ENCODE results near the gene OR51B6. TPM values are rescaled to one million over a fixed set of nuclear protein-coding genes. Genes with fewer than 3 reads are reported as not detected.
"Not testable (repeated sequence)": the region's sequence is repeated elsewhere in the genome, so short reads cannot be mapped to it uniquely, and the experiment has no call there.

The OR51B6 gene
- total and polyA plus RNA-seq, 4 experiments from 2014 or later = not detected

DNA sequence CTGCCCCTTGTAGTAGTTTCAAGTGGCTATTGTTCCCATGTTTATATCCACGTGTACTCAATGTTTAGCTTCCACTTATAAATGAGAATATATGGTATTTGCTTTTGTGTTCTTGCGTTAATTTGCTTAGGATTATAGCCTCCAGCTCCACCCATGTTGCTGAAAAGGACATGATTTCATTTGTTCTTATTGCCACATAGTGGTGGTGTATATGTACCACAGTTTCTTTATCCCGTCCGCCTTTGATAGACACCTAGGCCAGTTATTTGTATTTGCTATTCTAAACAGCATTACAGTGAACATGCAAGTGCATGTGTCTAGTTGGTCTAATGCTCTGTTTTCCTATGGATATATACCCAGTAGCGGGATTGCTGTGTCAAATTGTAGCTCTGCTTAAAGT lies 34.0 kb upstream of the OR51B6 start:
- Histone ChIP-seq H3K9me3 (ENCODE audit: control insufficient read depth in 1 of 2, low read length in 2 of 2) (no peaks in the 10 kb centered on the region), H3K36me3 (ENCODE audit: insufficient read depth, low read length) (no peaks in the 10 kb centered on the region), H3K27me3 (ENCODE audit: insufficient read depth, low read length) (no peaks in the 10 kb centered on the region), H3K27ac (ENCODE audit: low read depth, low read length) (no peak overlapping the region), H3K4me1 (ENCODE audit: insufficient read depth, low read length) (no peaks in the 10 kb centered on the region), H3K4me3 (ENCODE audit: low read length in 2 of 2) (no peak overlapping the region)
- DNase-seq = no peak
- no peak overlapping the region for H3K27ac Mint-ChIP-seq
- H3K36me3 Mint-ChIP-seq = no peaks in the 10 kb centered on the region
- H3K4me1 Mint-ChIP-seq = no peaks in the 10 kb centered on the region
- intact Hi-C loops (cut with micrococcal nuclease) = no loop called here
- H3K9me3 Mint-ChIP-seq = peaks cover 0 to 2% (median 0%) of the 10 kb centered on the region in 8 donors
- no peak overlapping the region for H3K4me3 Mint-ChIP-seq
- ChIA-PET POLR2A (ENCODE audit: partially characterized antibody) (no interaction called here), CTCF (ENCODE audit: partially characterized antibody) (no interaction called here)
- peaks cover 0 to 2% of the 10 kb centered on the region in 2 donors for H3K27me3 Mint-ChIP-seq

- no peak within 1 kb of the TSS for H3K27ac Mint-ChIP-seq
- Histone ChIP-seq H3K4me1 (ENCODE audit: insufficient read depth, low read length) (no peaks in the 10 kb centered on the region), H3K36me3 (ENCODE audit: insufficient read depth, low read length) (no peaks in the 10 kb centered on the region), H3K9me3 (ENCODE audit: control insufficient read depth in 1 of 2, low read length in 2 of 2) (no peaks in the 10 kb centered on the region), H3K4me3 (ENCODE audit: low read length in 2 of 2) (no peak within 1 kb of the TSS), H3K27me3 (ENCODE audit: insufficient read depth, low read length) (no peaks in the 10 kb centered on the region), H3K27ac (ENCODE audit: low read depth, low read length) (no peak within 1 kb of the TSS)
- ChIA-PET POLR2A (ENCODE audit: partially characterized antibody) (no interaction called here), CTCF (ENCODE audit: partially characterized antibody) (no interaction called here)
- intact Hi-C loops (cut with micrococcal nuclease) = no loop called here
- no peaks in the 10 kb centered on the region for H3K36me3 Mint-ChIP-seq
- no peaks in the 10 kb centered on the region for H3K4me1 Mint-ChIP-seq
- no peak within 1 kb of the TSS for H3K4me3 Mint-ChIP-seq
- no peaks in the 10 kb centered on the region for H3K9me3 Mint-ChIP-seq
- DNase-seq = no peak
- no peaks in the 10 kb centered on the region for H3K27me3 Mint-ChIP-seq
Observed at GRCh38 chr11:5324197-5324596, 27.1 kb upstream of the OR51B6 start, which contains the start of gene OR51B2. TSS of gene OR51B2 (minus strand) at chr11:5324297. CDS start at chr11:5324297, 0 bp downstream.

GRCh38 chr11:5335170-5335569 lies 16.1 kb upstream of the OR51B6 start:
- no peak for DNase-seq
- H3K27me3 ChIP-seq (ENCODE audit: insufficient read depth, low read length) = no peaks in the 10 kb centered on the region
- H3K4me1 ChIP-seq (ENCODE audit: insufficient read depth, low read length) = no peaks in the 10 kb centered on the region
- CTCF ChIA-PET (ENCODE audit: partially characterized antibody) = no interaction called here
- H3K9me3 ChIP-seq (ENCODE audit: control insufficient read depth in 1 of 2, low read length in 2 of 2) = no peaks in the 10 kb centered on the region
- Mint-ChIP-seq H3K9me3 (no peaks in the 10 kb centered on the region), H3K4me3 (no peak overlapping the region), H3K36me3 (no peaks in the 10 kb centered on the region), H3K27ac (no peak overlapping the region), H3K4me1 (no peaks in the 10 kb centered on the region), H3K27me3 (peaks cover 1 to 5% of the 10 kb centered on the region in 2 donors)
- POLR2A ChIA-PET (ENCODE audit: partially characterized antibody) = no interaction called here
- H3K36me3 ChIP-seq (ENCODE audit: insufficient read depth, low read length) = no peaks in the 10 kb centered on the region
- H3K4me3 ChIP-seq (ENCODE audit: low read length in 2 of 2) = no peak overlapping the region
- H3K27ac ChIP-seq (ENCODE audit: low read depth, low read length) = no peak overlapping the region
- intact Hi-C loops (cut with micrococcal nuclease) = no loop called here

GRCh38 chr11:5336331-5336730 lies 15.0 kb upstream of the OR51B6 start:
- no peaks in the 10 kb centered on the region for H3K36me3 ChIP-seq (ENCODE audit: insufficient read depth, low read length)
- POLR2A ChIA-PET (ENCODE audit: partially characterized antibody) = no interaction called here
- Mint-ChIP-seq H3K27ac (no peak overlapping the region), H3K36me3 (no peaks in the 10 kb centered on the region), H3K9me3 (no peaks in the 10 kb centered on the region), H3K4me3 (no peak overlapping the region), H3K27me3 (peaks cover 1 to 3% of the 10 kb centered on the region in 2 donors), H3K4me1 (no peaks in the 10 kb centered on the region)
- no peak for DNase-seq
- CTCF ChIA-PET (ENCODE audit: partially characterized antibody) = no interaction called here
- H3K27me3 ChIP-seq (ENCODE audit: insufficient read depth, low read length) = no peaks in the 10 kb centered on the region
- H3K9me3 ChIP-seq (ENCODE audit: control insufficient read depth in 1 of 2, low read length in 2 of 2) = no peaks in the 10 kb centered on the region
- H3K4me1 ChIP-seq (ENCODE audit: insufficient read depth, low read length) = no peaks in the 10 kb centered on the region
- intact Hi-C loops (cut with micrococcal nuclease) = no loop called here
- no peak overlapping the region for H3K27ac ChIP-seq (ENCODE audit: low read depth, low read length)
- H3K4me3 ChIP-seq (ENCODE audit: low read length in 2 of 2) = no peak overlapping the region

GRCh38 chr11:5337253-5337652 lies 14.1 kb upstream of the OR51B6 start:
- CTCF ChIA-PET (ENCODE audit: partially characterized antibody); H3K9me3 Mint-ChIP-seq; H3K27ac ChIP-seq (ENCODE audit: low read depth, low read length); DNase-seq; H3K4me3 ChIP-seq (ENCODE audit: low read length in 2 of 2); POLR2A ChIA-PET (ENCODE audit: partially characterized antibody); intact Hi-C loops (cut with micrococcal nuclease); H3K27me3 Mint-ChIP-seq; H3K4me3 Mint-ChIP-seq; H3K36me3 ChIP-seq (ENCODE audit: insufficient read depth, low read length); H3K36me3 Mint-ChIP-seq; H3K27ac Mint-ChIP-seq; H3K4me1 Mint-ChIP-seq; H3K27me3 ChIP-seq (ENCODE audit: insufficient read depth, low read length); H3K9me3 ChIP-seq (ENCODE audit: control insufficient read depth in 1 of 2, low read length in 2 of 2); H3K4me1 ChIP-seq (ENCODE audit: insufficient read depth, low read length): not testable (repeated sequence)

- ChIA-PET CTCF (ENCODE audit: partially characterized antibody) (no interaction called here), POLR2A (ENCODE audit: partially characterized antibody) (no interaction called here)
- Histone ChIP-seq H3K9me3 (ENCODE audit: control insufficient read depth in 1 of 2, low read length in 2 of 2) (no peaks in the 10 kb centered on the region), H3K4me3 (ENCODE audit: low read length in 2 of 2) (no peak overlapping the region), H3K36me3 (ENCODE audit: insufficient read depth, low read length) (no peaks in the 10 kb centered on the region), H3K4me1 (ENCODE audit: insufficient read depth, low read length) (no peaks in the 10 kb centered on the region), H3K27ac (ENCODE audit: low read depth, low read length) (no peak overlapping the region), H3K27me3 (ENCODE audit: insufficient read depth, low read length) (no peaks in the 10 kb centered on the region)
- Mint-ChIP-seq H3K4me3 (no peak overlapping the region), H3K36me3 (no peaks in the 10 kb centered on the region), H3K27ac (no peak overlapping the region), H3K27me3 (peaks cover 3% of the 10 kb centered on the region in 2 donors), H3K9me3 (no peaks in the 10 kb centered on the region), H3K4me1 (no peaks in the 10 kb centered on the region)
- intact Hi-C loops (cut with micrococcal nuclease) = no loop called here
- DNase-seq = no peak
Observed at GRCh38 chr11:5339771-5340322, 11.5 kb upstream of the OR51B6 start.

DNA sequence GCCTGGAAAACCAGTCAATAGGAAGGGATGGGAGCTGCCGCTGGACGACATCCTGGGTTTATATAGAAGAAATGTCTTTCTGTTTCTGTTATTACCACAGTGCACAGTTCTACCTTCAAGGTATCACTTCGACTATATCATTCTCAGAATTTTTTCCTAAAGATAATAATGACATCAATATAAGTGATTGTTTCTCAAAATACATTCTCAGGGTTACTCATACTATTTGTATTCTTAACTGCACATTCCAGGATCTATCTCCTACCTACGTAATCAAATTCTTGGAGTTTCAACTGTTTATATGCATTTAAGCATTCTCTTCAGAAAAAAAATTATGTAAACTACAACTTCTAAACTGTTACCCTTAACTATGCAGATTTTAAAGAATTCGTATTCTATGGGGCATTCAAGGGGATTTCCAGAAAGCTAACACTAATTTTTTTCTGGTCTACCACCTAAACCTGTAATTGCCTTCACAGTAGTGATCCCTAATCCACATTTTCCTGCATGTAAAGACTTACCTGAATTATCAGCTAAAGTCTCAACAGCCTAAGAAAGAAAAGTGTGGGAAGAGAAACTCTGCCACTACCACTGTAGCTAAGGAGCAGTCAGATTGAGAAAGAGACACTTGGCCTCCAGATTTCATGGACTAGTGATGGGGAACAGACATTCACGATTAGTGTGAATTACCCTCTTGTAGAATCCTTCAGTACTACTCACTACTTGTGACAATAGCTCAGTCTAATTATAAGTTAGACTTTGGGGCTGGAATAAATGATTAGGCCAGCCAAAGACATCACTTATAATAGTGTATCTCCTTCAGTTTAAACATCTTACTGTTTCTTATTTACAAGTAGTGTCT lies 7.6 kb upstream of the OR51B6 start, which contains the start of gene OR51B5:
OR51B5 (minus strand) TSS at position 51 of the 862 bp plus-strand sequence; CDS start at position 51, 0 bp downstream.
- POLR2A ChIA-PET (ENCODE audit: partially characterized antibody) = no interaction called here
- no peak within 1 kb of the TSS for H3K27ac ChIP-seq (ENCODE audit: low read depth, low read length)
- H3K27me3 ChIP-seq (ENCODE audit: insufficient read depth, low read length) = no peaks in the 10 kb centered on the region
- no peak for DNase-seq
- peaks cover 0 to 2% (median 0%) of the 10 kb centered on the region in 8 donors for H3K9me3 Mint-ChIP-seq
- CTCF ChIA-PET (ENCODE audit: partially characterized antibody) = no interaction called here
- no peaks in the 10 kb centered on the region for H3K36me3 ChIP-seq (ENCODE audit: insufficient read depth, low read length)
- H3K36me3 Mint-ChIP-seq = no peaks in the 10 kb centered on the region
- H3K27ac Mint-ChIP-seq = no peak within 1 kb of the TSS
- H3K4me1 Mint-ChIP-seq = no peaks in the 10 kb centered on the region
- intact Hi-C loops (cut with micrococcal nuclease) = no loop called here
- no peaks in the 10 kb centered on the region for H3K9me3 ChIP-seq (ENCODE audit: control insufficient read depth in 1 of 2, low read length in 2 of 2)
- H3K4me3 ChIP-seq (ENCODE audit: low read length in 2 of 2) = no peak within 1 kb of the TSS
- H3K4me3 Mint-ChIP-seq = no peak within 1 kb of the TSS
- H3K27me3 Mint-ChIP-seq = peaks cover 2 to 5% of the 10 kb centered on the region in 2 donors
- H3K4me1 ChIP-seq (ENCODE audit: insufficient read depth, low read length) = no peaks in the 10 kb centered on the region

All from CD4-positive, alpha-beta memory T cell (primary cell).